T-helper 1 cell treated with Interleukin-12 subunit alpha and Interleukin-12 subunit beta and Interleukin-4 antibody, amounts not matched to agents 30 ng/mL and 1 ng/mL, for 36 hours (primary cell): ENCODE data around the gene CKAP5. TPM values are rescaled to one million over a fixed set of nuclear protein-coding genes. Genes with fewer than 3 reads are reported as not detected.

Experiments used
- intact Hi-C: fragments of 100-400 bp; cut with micrococcal nuclease; formaldehyde crosslinking; loops from one replicate; pipeline ENCODE4 v1.15.1; 2024
- total RNA-seq: library from RNA; stranded (reverse); gene quantifications from 2 replicates; pipeline ENCODE4 v1.2.3, GENCODE V29; 2022

Gene CKAP5
- 124 and 130 TPM in 2 replicates for total RNA-seq

GRCh38 chr11:46845740-46846509 is at the start of gene CKAP5:
Gene CKAP5, minus strand, starts transcription at chr11:46846280. Its CDS starts 25,049 bp downstream, at chr11:46821231.
- intact Hi-C loops = loop anchor here (1.0 to 10.0 kb wide), 9 partner anchors 20 to 929 kb away; partner anchors contain the start of genes ARHGAP1, ATG13, FNBP4 and HARBI1

- intact Hi-C loops = no loop called here
Measured at GRCh38 chr11:46895821-46896220, 49.7 kb upstream of the CKAP5 start.

GRCh38 chr11:46894961-46895360 is 48.9 kb upstream of the CKAP5 start:
- intact Hi-C loops = no loop called here

GRCh38 chr11:46894506-46894905 is 48.4 kb upstream of the CKAP5 start:
- intact Hi-C loops = no loop called here

GRCh38 chr11:46892838-46893237 is 46.8 kb upstream of the CKAP5 start:
- intact Hi-C loops = no loop called here

- intact Hi-C loops = no loop called here
Measured at GRCh38 chr11:46892109-46892508, 46.0 kb upstream of the CKAP5 start.

GRCh38 chr11:46890665-46891064 is 44.6 kb upstream of the CKAP5 start:
- intact Hi-C loops = no loop called here

- intact Hi-C loops = loop anchor here (1.0 to 10.0 kb wide), 7 partner anchors 30 to 564 kb away; partner anchors contain the start of genes ACP2 and MYBPC3
Measured at GRCh38 chr11:46889689-46890475, 43.8 kb upstream of the CKAP5 start.

GRCh38 chr11:46889251-46889650 is 43.2 kb upstream of the CKAP5 start:
- intact Hi-C loops = loop anchor here (1.0 to 10.0 kb wide), 7 partner anchors 31 to 565 kb away; partner anchors contain the start of genes ACP2 and MYBPC3

GRCh38 chr11:46888636-46889035 is 42.6 kb upstream of the CKAP5 start:
- intact Hi-C loops = loop anchor here (1.0 to 10.0 kb wide), 7 partner anchors 32 to 566 kb away; partner anchors contain the start of genes ACP2 and MYBPC3

GRCh38 chr11:46886211-46886610 is 40.1 kb upstream of the CKAP5 start:
- intact Hi-C loops = loop anchor here (10.0 kb wide), 1 partner anchor 469 kb away; the partner anchor contains the start of gene MYBPC3

GRCh38 chr11:46879056-46879585 is 33.0 kb upstream of the CKAP5 start:
- intact Hi-C loops = no loop called here

GRCh38 chr11:46877580-46877979 is 31.5 kb upstream of the CKAP5 start:
- intact Hi-C loops = no loop called here

- intact Hi-C loops = no loop called here
Measured at GRCh38 chr11:46876471-46876870, 30.4 kb upstream of the CKAP5 start.

GRCh38 chr11:46874586-46874985 is 28.5 kb upstream of the CKAP5 start:
- intact Hi-C loops = no loop called here

GRCh38 chr11:46868912-46869311 is 22.8 kb upstream of the CKAP5 start:
- intact Hi-C loops = no loop called here

- intact Hi-C loops = no loop called here
Measured at GRCh38 chr11:46865340-46865739, 19.3 kb upstream of the CKAP5 start.

GRCh38 chr11:46860218-46860617 is 14.1 kb upstream of the CKAP5 start:
- intact Hi-C loops = no loop called here

- intact Hi-C loops = no loop called here
Measured at GRCh38 chr11:46858920-46859546, 13.0 kb upstream of the CKAP5 start.

GRCh38 chr11:46857666-46858065 is 11.6 kb upstream of the CKAP5 start:
- intact Hi-C loops = no loop called here

GRCh38 chr11:46856605-46857343 is 10.7 kb upstream of the CKAP5 start:
- intact Hi-C loops = no loop called here
